CMK (cell line): Measurements from ENCODE around the gene LETM1.
A peak's percentile ranks its signal among the peaks of the same experiment; 100 is the strongest.

ENCODE experiments used
- DNase-seq: peaks from one replicate; pipeline ENCODE4 v3.0.0-alpha.2; 2010; ENCODE audit warnings: low read depth

Gene LETM1

DNA sequence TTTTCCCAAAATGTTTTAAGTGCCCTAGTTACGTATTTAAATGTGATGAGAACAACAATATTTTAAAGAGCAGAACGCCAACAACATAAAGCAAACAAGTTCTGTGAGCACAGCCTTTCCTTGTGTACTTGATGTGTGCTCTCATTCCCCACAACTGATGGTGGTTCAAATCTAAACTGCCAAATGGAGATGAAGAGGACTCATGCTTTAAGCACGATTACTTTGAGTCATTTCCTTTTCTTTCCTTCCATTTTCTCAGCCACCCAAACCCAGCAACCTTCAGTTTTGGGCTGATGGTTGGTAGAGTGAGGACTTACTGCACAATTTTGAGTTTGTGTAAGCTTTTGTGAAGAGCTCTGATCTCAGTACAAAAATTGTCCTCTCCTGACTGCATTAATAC lies 16.9 kb upstream of the LETM1 start:
- no peak for DNase-seq

DNA sequence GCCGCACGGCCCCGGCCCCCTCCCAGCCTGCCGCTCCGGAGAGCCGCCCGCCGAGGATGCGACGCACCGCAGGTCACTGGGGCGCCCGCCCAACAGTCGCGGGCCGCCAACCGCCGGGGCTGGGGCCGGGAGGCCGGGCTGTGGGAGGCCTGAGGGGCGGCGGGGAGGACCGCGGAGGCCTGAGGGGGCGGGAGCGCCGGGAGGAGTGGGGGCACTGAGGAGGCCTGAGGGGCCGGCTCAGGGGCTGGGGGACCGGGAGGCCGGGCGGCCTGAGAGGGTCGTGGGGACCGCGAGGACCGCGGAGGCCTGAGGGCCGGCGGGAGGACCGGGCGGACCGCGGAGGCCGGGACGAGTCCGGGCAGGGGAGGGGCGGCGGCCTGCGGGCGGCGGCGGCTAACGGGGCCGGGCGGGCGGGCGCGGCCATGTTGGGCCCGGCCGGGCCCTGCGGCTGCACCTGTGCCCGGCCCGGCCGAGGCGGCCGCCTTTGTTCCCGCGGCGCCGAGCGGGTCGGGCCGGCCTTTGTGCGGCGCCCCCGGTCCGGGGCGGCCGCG lies 15.6 kb upstream of the LETM1 start:
- DNase-seq, result no peak

DNA sequence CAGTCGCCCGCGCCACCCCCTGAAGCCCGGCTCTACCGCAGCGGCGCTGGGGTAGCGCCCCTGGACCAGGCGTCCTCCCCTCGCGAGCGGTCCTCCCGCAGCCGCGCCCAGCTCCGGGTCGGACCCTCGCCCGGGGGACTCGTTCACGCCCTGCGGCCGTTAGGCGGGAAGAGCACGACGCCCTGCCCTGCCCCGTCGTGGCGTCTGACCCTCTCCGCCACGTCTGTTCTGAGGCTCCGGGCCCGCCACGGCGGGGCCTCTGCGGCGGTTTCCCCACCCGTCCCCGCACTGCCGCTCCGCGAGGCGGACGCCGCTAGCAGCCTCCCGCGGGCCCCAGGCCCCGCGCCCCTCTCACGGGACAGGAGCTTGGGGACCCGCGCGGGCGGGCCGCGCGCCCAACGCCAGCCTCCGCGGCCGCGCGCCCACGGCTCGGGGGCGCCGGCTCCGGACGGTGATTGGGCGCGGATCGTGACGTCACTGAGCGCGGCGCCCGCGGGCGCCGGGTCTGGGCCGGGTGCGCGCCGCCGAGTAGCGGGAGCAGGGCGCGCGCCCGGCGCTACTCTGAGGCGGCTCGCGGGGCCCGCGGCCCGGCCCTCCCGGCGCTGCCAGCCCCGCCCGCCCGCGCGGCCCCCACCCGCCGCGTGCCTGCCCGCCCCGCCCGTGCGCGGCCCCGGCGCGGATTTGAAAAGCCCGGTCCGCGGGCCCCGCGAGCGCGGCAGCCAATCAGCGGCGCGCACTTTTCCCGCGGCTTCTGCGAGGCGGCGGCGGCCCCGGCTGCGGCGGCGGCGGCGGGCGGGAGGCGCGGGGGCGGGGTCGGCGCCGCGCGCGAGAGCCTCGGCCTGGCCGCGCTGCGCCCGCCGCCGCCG lies 14.9 kb upstream of the LETM1 start, which contains the start of gene NSD2:
Gene NSD2, plus strand, starts transcription at position 816 of the 866 bp plus-strand sequence. CDS start 29,262 bp downstream, outside the sequence.
- peak; percentile 66 for DNase-seq

DNA sequence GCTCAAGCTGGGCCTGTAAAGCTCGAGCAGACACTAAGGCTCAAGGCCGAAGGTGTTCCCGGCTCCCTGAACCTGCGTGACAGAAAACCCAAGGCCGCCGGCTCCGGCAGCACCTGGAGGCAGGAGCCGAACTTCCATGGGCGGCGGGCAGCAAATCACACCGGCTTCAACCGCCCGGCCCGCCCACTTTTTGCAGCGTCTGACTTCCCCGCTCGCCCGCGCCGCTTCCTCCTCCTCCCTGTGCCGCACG lies 14.3 kb upstream of the LETM1 start:
- no peak for DNase-seq

DNA sequence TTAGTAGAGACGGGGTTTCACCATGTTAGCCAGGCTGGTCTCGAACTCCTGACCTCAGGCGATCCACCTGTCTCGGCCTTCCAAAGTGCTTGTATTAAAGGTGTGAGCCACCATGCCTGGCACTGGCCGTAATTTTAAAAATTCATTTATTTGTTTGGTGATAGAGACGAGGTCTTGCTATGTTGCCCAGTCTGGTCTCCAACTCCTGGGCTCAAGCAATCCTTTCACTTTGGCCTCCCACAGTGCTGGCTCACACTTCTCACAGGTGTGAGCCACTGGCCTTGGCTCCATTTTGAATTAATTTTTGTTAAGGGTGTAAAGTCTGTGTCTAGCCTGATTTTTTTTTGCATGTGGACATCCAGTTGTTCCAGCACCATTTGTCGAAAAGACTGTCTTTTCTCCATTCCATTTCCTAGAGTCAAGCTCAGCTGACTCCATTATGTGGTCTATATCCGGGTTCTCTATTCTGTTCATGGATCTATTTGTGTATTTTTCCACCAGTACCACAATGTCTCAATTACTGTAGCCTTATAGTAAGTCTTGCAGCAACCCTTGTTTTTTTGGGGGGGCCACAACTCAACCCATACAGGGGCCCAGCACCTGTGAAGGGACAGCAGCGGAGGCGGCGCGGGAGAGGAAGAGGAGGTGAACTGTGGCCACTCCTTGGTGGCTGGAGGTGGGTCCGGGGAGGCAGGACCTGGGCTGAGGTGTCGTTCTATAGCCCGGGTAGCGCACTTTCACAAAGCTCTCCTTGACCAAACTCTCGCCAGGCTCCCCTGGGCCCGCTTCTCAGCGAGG lies 13.8 kb upstream of the LETM1 start:
- no peak for DNase-seq

DNA sequence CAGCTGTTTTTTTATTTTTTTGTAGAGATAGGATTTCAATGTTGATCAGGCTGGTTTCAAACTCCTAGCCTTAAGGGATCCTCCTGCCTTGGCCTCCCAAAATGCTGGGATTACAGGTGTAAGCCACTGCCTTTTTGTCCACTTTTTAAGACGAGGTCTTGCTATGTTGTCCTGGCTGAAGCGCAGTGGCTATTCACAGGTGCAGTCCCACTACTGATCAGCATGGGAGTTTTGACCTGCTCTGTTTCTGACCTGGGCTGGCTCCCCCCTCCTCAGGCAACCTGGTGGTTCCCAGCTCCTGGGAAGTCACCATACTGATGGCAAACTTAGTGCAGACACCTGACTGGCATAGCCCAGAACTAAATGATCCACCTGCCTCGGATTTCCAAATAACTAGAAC lies 13.0 kb upstream of the LETM1 start:
- no peak for DNase-seq

DNA sequence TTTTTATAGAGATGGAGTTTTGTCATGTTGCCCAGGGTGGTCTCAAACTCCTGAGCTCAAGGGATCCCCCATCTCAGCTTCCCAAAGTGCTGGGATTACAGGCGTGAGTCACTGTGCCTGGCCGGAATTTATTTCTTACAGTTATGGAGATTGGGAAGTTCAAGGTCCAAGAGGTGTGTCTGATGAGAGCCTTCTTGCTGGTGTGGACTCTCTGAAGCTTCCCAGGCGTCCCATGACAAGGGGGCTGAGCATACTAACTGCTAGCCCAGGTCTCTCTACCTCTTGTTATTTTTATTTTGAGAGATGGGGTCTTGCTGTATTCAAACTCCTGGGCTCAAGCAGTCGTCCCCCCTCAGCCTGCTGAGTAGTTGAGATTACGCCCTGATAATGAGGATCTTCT lies 12.3 kb upstream of the LETM1 start:
- no peak for DNase-seq

DNA sequence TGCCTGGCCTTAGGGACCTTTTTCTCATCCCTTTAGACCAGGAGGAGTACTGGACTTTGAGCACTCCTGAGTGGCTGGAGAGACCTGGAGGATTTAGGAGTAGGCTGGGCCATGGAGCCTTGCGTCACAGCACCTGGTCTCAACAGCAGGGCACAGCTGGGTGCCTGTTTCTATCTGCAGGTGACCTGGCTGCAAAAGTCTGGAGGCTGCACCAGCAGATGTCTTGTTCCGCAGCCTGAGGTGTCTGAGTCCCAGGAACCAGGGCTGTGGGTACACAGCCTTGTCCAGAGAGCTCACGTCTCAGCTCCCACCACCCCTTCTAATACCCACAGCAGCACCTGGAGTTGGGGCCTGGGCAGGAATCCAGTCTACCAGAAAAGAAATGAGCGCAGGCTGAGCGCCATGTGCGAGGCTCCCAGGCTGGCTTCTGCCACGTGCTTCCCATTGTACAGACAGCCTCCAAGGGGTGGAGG lies 10.3 kb upstream of the LETM1 start:
- DNase-seq, result no peak

DNA sequence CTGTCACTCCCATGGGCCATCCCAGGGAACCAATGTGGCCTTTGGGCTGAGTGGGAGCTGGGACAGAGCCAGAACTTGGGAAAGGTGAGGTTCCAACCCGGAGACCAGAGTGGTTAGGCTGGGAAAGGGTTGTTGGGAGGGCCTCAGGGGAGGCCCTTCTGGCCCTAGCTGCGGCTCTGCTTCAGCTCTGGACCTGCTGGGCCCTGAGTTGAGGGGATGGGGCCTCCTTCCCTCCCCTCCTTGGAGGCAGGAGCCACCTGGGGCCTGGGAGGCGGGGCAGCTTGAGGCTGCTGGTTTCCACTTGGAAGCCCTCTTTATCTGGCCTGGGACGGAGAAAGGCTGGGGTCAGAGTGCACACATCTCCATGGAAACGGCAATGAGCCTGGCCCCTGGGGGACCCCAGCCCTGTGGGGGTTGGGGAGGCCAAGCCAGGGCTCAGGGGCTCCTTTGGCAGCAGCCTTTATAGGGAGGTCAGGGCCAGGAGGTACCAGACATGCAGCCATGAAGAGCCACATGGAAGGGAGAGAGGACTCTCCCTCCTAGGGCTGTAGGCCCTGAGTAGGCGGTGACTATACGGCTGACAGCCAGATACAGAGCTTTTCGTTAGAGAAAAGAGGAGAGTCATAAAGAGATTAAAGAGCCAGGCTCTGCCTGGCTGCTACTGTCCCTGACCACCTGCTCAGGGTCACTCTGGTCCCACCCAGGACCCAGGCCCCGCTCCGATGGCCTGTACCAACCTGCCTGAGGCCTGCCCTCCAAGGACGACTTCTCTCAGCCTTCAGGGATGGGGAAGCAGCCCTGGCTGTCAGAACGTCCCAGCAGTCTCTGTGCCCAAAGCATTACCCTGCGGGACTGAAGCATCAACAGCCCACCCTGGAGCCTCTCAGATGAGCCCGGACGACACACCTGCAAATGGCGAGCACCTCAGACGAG lies 8.4 kb upstream of the LETM1 start:
- no peak for DNase-seq

DNA sequence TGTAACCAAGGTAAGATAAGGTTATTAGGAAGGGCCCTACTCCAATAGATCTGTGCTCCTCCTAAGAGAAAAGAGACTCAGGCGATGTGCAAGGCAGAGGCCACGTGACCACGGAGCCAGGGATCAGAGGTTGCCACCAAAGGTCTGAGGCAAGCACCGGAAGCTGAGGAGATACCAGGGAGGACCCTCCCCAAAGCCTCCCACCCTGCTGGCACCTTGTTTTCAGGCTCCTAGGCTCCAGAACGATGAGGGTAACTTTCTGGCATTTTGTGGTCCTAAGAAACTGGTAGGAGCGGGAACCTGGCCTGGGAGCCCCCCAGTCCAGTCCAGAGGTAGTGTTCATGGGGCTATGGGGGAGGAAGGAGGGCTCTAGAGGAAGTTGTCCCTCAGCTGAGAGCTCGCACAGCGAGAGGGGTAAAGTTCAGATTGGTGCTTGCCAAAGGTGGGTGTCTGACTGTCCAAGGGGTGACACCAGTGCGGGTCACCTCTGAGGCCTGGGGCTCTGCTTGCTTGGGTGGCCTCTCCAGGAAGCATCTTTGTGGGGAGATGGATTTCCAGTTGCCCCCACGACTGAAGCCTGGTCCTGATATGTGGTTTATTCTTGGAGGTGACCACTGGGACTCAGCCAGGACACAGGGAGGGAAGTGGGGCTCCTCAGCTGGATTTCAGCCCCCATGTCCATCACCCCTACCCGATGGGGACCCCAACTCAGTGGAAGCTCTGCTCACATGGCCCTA lies 7.5 kb upstream of the LETM1 start:
- DNase-seq, result no peak

DNA sequence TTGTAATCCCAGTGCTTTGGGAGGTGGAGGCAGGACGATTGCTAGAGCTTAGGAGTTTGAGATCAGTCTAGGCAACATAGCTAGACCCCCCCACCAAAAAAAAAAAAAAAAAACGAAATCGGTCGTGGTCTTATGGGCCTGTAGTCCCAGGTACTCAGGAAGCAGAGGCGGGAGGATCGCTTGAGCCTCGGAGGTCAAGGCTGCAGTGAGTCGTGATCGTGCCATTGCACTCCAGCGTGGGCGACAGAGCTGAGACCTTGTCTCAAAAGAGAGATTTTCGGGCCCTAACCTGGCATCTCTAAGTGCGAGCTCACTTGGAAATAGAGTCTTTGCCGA lies 7.0 kb upstream of the LETM1 start:
- DNase-seq, result no peak

DNA sequence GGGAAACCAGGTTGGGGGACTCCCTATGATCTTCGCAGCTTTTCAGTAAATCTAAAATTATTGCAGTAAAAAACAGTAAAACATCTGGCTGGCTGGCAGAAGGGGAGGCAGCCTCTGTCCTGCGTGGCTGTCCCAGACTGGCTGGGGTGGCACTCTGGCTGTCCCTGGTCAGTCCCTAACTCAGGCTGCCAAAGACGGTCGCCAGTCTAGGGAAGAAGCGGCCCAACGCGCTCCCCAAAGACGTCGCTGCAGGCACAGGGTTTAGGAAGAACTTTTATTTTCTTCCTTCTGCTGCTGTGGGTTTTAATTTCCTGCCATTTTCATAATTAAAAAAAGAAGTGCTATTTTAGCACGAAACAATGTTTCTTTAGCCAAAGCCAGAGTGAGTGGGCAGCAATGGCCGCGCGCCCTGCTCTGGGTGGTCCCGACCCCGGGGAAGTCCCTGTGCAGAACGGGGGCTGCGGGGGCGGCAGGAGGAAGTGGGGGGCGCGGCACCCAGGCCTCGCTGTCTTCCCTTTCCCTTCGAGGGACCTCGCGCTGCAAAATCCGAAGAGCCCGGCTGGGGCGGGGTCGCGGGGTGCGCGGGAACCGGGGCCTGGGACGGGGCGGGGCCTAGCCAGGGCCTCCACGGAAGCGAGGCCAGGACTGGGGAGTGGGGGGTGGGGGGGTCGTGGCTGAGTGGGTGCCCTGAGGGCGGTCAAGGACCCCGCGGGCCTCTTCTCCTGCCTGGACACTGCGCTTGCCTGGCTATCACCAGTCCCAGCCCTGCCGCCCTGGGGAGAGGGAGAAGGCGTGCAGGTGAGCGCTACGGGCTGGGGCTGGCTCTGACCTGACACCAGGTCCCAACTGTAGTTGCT lies 6.3 kb upstream of the LETM1 start:
- DNase-seq, result no peak

DNA sequence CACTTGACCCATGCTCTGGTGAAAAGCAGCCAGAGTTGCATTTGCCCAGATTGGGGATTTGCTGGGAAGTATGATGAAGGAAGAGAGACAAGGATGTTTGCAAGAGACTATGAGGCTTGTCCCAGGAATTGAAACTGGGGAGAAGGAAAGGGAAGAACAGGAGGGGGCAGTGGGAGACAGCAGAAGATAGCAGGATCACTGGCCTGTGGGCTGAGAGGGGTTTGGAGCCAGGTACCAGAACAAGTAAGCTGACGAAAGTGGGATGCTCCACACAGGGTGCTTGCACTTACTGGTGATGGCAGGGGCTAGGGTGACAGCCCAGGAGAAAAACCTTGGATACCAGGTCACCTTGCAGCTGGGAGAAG lies 3.4 kb upstream of the LETM1 start:
- DNase-seq, result no peak

DNA sequence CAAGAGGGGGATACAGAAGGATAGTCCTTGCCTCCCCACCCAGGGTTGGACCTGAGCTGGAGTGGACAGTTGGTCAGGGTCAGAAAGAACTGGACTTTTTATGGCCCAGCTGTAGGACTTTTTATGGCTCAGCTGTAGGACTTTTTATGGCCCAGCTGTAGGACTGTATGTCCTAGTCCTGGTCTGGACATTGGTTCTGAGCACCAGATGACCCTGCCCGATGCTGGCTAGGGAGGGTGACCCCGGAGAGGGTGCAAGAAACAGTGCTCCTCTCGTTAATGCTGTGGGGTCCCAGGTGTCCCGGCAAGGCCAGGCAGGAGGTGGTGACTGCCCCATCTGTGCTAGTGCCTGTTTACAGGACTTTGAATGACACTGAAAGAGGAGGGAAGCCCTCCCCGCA lies 2.0 kb upstream of the LETM1 start:
- no peak for DNase-seq

DNA sequence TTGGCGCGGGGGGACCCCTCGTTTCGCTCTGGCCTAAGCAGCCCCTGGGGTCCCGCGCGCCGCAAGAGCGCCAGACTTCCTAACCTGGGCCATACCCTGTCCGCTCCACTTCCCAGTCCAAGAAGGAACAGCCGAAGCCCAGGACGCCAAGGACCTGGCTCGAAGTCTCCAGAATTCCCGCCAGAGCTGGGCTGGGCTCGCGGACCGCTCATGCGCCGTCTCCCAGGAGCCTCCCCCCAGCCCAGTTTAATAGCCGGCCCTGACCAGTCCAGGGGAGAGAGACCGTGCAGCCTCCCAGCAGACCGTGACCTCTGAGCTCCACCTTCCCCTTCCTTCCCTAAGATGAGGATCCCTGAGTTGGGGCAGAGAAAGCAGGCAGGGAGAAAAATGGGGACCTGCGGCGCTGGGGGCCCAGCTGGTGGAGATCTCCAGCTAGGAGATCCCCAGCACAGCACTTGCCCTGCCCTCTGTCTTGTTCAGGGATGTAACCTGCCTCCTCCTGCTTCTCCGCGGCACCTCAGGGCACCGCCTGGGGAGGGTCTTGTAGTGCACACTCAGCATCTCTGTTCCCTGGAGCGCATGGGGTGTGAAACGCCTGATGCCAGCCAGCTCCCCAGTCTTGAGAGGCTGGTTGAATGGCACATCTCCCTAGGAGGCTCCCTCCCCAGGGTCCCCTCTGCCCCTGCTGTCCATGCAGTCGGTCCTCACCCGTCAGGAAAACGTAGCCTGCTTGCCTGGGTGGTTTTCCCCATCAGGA lies 1.2 kb upstream of the LETM1 start:
- DNase-seq, result no peak

DNA sequence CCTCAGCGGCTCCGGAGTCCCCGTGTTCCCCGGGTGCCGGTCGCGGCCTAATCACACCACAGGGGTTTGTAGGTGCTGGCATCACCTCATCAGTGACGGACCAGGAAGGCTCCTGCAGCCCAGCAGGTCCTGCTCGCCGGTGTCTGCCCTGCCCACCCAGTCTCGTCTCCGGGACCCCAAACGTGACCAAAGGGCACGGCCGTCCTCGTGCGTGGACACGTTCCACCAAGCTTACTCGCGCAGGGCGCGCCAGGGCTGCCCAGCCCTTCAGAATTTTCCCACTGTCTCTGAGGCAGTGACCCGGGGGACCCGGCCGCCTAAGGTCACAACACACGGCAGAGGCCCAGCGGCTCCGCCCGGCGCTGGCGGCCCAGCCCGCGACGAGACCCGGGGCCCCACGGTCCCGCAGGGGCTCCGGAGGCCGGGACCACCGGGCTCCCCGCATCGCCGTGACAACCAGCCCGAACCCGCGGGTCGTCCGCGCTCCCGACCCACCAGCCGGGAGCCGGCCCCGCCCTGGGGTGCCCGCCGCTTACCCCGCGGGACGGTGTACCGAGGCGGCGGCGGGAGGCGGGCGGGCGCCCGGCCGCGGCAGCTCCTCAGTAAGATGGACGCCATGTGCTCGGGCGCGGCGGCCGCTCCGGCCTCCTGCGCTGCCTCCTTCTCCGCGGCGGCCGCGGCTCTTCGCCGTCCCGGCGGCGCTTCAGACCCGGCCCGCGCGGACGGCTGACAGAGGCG lies 454 bp downstream of the LETM1 start:
- DNase-seq, result no peak

DNA sequence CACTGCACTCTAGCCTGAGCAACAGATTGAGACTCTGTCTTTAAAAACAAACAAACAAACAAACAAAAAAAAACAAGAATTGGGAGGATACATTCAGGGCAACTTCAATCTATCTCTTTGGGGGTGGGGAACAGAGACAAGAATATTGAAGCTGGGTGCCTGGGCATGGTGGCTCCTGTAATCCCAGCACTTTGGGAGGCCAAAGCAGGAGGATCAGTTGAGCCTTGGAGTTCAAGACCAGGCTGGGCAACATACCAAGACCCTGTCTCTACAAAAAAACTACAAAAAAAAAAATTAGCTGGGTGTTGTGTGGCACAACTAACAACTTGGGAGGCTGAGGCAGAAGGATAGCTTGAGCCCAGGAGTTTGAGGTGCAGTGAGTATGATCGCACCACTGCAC lies 1.2 kb downstream of the LETM1 start:
- no peak for DNase-seq

DNA sequence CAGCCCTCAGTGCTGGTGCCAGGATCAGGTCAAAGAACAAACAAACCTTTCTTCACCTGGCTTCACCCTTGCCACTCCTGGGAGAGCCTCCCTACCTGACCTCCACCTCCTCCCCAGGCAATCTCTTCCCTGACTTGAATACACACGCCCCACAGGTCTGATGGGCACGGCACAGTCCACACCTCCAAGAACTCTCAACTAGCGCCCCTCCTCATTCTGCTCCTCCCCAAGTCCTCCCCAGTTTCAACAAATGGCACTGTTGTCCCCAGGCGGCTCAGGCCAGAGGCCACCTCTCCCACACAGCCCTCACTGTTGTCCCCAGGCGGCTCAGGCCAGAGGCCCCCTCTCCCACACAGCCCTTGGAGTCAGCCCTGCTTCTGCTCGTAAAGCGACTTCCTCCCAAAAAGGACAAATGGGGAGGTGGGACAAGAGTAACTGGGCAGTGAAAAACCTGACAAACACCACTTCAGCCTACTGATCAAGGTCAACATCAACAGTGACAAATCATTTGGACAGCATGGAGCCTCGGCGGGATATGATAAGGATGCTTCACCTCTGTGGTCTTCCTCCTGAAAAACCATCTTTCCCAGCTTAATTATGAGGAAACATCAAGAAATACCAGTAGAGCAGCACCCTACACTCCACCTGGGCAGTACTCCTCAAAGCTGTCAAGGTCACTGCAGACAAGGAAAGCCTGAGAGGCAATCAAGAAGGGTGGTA lies 2.9 kb downstream of the LETM1 start:
- no peak for DNase-seq
